Liver (tissue), 9 donors: ENCODE results near the gene HOXC6. TPM values are rescaled to one million over a fixed set of nuclear protein-coding genes. Genes with fewer than 3 reads are reported as not detected.

Source experiments
- DNase-seq: peaks from one replicate; pipeline ENCODE4 v3.0.0-alpha.2; 2017; ENCODE audit warnings: low spot score
- H3K27ac ChIP-seq, 2 donors: one replicate each; pipeline ENCODE4 v1.7.0; 2013; ENCODE audit warnings: inconsistent platforms in 2 of 2, low read length in 2 of 2, control low read depth in 1 of 2, low read depth in 1 of 2, mild to moderate bottlenecking in 1 of 2
- H3K27me3 ChIP-seq, 4 donors: one replicate each; pipeline versions ENCODE4 v1.6.1 to v1.7.0; 2013; ENCODE audit warnings: low read length in 3 of 4, inconsistent platforms in 1 of 4, mild to moderate bottlenecking in 1 of 4, moderate library complexity in 1 of 4; ENCODE audit not compliant: control insufficient read depth in 4 of 4, insufficient read depth in 4 of 4
- H3K36me3 ChIP-seq, 4 donors: one replicate each; pipeline versions ENCODE4 v1.6.1 to v1.7.0; 2013; ENCODE audit warnings: low read length in 3 of 4, mild to moderate bottlenecking in 3 of 4, low read depth in 1 of 4, moderate library complexity in 1 of 4; ENCODE audit not compliant: control insufficient read depth in 4 of 4, insufficient read depth in 3 of 4
- H3K4me1 ChIP-seq, 4 donors: one replicate each; pipeline versions ENCODE4 v1.6.1 to v1.7.0; 2013; ENCODE audit warnings: low read length in 3 of 4, mild to moderate bottlenecking in 3 of 4, moderate library complexity in 1 of 4; ENCODE audit not compliant: control insufficient read depth in 4 of 4, insufficient read depth in 4 of 4
- H3K4me3 ChIP-seq, 3 donors: one replicate each; pipeline versions ENCODE4 v1.6.1 to v1.7.0; 2013; ENCODE audit warnings: low read length in 3 of 3, control low read depth in 1 of 3, low read depth in 1 of 3, mild to moderate bottlenecking in 1 of 3
- H3K9ac ChIP-seq, 2 donors: one replicate each; pipeline ENCODE4 v1.7.0; 2013; ENCODE audit warnings: low read length in 2 of 2, mild to moderate bottlenecking in 2 of 2, moderate library complexity in 2 of 2, control low read depth in 1 of 2, low read depth in 1 of 2
- H3K9me3 ChIP-seq, 4 donors: one replicate each; pipeline versions ENCODE4 v1.6.1 to v1.7.0; 2013; ENCODE audit warnings: low read length in 3 of 4; ENCODE audit not compliant: control insufficient read depth in 4 of 4
- EGR1 ChIP-seq, 2 donors: IDR thresholded peaks; 2 replicates each; pipeline ENCODE4 v1.6.1; 2016 to 2018; ENCODE audit warnings: antibody characterized with exemption in 2 of 2, low read depth in 2 of 2
- FOXA1 ChIP-seq: IDR thresholded peaks from 2 replicates; pipeline ENCODE4 v1.6.1; 2016; ENCODE audit warnings: antibody characterized with exemption
- FOXA2 ChIP-seq: IDR thresholded peaks from 2 replicates; pipeline ENCODE4 v1.6.1; 2016; ENCODE audit warnings: antibody characterized with exemption
- GABPA ChIP-seq, 2 donors: IDR thresholded peaks in 1 of 2; conservative IDR thresholded peaks in 1 of 2; 2 replicates each; pipeline ENCODE4 v1.6.1; 2016; ENCODE audit warnings: antibody characterized with exemption in 2 of 2, mild to moderate bottlenecking in 1 of 2, moderate library complexity in 1 of 2
- HNF4A ChIP-seq, 2 donors: conservative IDR thresholded peaks; 2 replicates each; pipeline ENCODE4 v1.6.1; 2016; ENCODE audit warnings: antibody characterized with exemption in 2 of 2, mild to moderate bottlenecking in 2 of 2
- HNF4G ChIP-seq: IDR thresholded peaks from 2 replicates; pipeline ENCODE4 v1.6.1; 2016; ENCODE audit warnings: antibody characterized with exemption
- JUND ChIP-seq, 2 donors: IDR thresholded peaks; 2 replicates each; pipeline ENCODE4 v1.6.1; 2016; ENCODE audit warnings: antibody characterized with exemption in 2 of 2
- NR2F2 ChIP-seq: IDR thresholded peaks from 2 replicates; pipeline ENCODE4 v1.6.1; 2016; ENCODE audit warnings: antibody characterized with exemption
- RAD21 ChIP-seq, 2 donors: IDR thresholded peaks; 2 replicates each; pipeline ENCODE4 v1.6.1; 2016; ENCODE audit warnings: antibody characterized with exemption in 2 of 2, mild to moderate bottlenecking in 2 of 2
- RXRA ChIP-seq, 2 donors: IDR thresholded peaks; 2 replicates each; pipeline ENCODE4 v1.6.1; 2017 to 2018; ENCODE audit warnings: antibody characterized with exemption in 2 of 2, mild to moderate bottlenecking in 1 of 2
- SP1 ChIP-seq: IDR thresholded peaks from 2 replicates; pipeline ENCODE4 v1.6.1; 2018; ENCODE audit warnings: antibody characterized with exemption, mild to moderate bottlenecking
- TAF1 ChIP-seq: conservative IDR thresholded peaks from 2 replicates; pipeline ENCODE4 v1.6.1; 2016; ENCODE audit warnings: antibody characterized with exemption, mild to moderate bottlenecking
- YY1 ChIP-seq: IDR thresholded peaks from 2 replicates; pipeline ENCODE4 v1.6.1; 2016; ENCODE audit warnings: antibody characterized with exemption, mild to moderate bottlenecking
- WGBS: extraction: QIAGEN DNeasy Blood & Tissue Kit; methylation state at CpG from one replicate; pipeline ENCODE4 v1.1.7; 2013; 5-methylcytosine and 5-hydroxymethylcytosine counted together
- polyA plus RNA-seq, 2 donors: library from polyadenylated mRNA; stranded (reverse) in 1 of 2; unstranded in 1 of 2; fragments of 200-250 nt in 1 of 2; fragments of >200 nt in 1 of 2; fragmentation: Nextera tagmentation in 1 of 2; extraction: Ambion mirVana in 1 of 2; gene quantifications; one replicate each; pipeline versions ENCODE4 v1.2.1 to v1.2.3, GENCODE V29; 2013 to 2015
- total RNA-seq, 2 donors: library from RNA; depleted of rRNA; stranded (reverse); fragments of >200 nt; gene quantifications; one replicate each; pipeline ENCODE4 v1.2.3, GENCODE V29; 2014
- TF ChIP-seq, protein P1 (sequence below): IDR thresholded peaks from 2 replicates; pipeline ENCODE4 v1.6.1; 2016; ENCODE audit warnings: antibody characterized with exemption
- TF ChIP-seq, protein P2 (sequence below): IDR thresholded peaks from 2 replicates; pipeline ENCODE4 v1.6.1; 2016; ENCODE audit warnings: antibody characterized with exemption, mild to moderate bottlenecking
- TF ChIP-seq, protein P3 (sequence below): fragments of 150-350 bp; IDR thresholded peaks from 2 replicates; pipeline ENCODE4 v1.5.1; 2017; ENCODE audit warnings: improper control_type of control experiment, low read depth, low read length; ENCODE audit not compliant: missing input control
- TF ChIP-seq, protein P4 (sequence below): IDR thresholded peaks from 2 replicates; pipeline ENCODE4 v1.6.1; 2016; ENCODE audit warnings: antibody characterized with exemption
- TF ChIP-seq, protein P5 (sequence below): IDR thresholded peaks from 2 replicates; pipeline ENCODE4 v1.6.1; 2016; ENCODE audit warnings: antibody characterized with exemption
- donor health status: healthy.
- donor health status: healthy.
- donor health status: healthy.
- donor health status: healthy.
- donor health status: healthy.

The HOXC6 gene
- total and polyA plus RNA-seq, 4 donors = 0.33 TPM; not detected in 3

DNA sequence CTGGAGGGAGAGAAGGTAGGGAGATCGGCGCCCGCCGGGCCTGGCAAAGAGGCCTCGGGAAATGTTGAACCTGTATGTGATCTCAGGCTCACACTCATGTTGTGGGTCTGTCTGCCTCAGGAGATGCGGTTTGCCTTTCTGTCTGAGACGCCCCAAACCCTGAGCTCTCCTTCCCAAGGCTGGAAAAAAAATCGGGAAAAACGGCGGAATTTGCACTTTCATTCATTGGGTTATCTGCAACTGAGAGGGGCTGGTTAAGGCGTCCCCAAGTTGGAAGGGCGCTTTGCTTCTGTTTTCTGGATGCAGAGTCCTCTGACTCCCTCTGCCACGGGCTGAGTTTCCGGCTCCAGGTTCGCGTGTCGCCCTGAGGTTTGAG is 33.2 kb upstream of the HOXC6 start:
- Histone ChIP-seq H3K27me3 (peaks cover 12 to 56% (median 25%) of the 10 kb centered on the region in 4 donors), H3K27ac (no peak overlapping the region), H3K9me3 (no peaks in the 10 kb centered on the region), H3K9ac (no peak overlapping the region), H3K36me3 (no peaks in the 10 kb centered on the region), H3K4me1 (peaks cover 12 to 24% (median 17%) of the 10 kb centered on the region in 4 donors), H3K4me3 (peak overlapping the region in 1 of 3 donors; percentile 61)
- TF ChIP-seq, protein P1, sequence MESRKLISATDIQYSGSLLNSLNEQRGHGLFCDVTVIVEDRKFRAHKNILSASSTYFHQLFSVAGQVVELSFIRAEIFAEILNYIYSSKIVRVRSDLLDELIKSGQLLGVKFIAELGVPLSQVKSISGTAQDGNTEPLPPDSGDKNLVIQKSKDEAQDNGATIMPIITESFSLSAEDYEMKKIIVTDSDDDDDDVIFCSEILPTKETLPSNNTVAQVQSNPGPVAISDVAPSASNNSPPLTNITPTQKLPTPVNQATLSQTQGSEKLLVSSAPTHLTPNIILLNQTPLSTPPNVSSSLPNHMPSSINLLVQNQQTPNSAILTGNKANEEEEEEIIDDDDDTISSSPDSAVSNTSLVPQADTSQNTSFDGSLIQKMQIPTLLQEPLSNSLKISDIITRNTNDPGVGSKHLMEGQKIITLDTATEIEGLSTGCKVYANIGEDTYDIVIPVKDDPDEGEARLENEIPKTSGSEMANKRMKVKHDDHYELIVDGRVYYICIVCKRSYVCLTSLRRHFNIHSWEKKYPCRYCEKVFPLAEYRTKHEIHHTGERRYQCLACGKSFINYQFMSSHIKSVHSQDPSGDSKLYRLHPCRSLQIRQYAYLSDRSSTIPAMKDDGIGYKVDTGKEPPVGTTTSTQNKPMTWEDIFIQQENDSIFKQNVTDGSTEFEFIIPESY = no peak
- no peak for TF ChIP-seq SP1
- TF ChIP-seq, protein P2, sequence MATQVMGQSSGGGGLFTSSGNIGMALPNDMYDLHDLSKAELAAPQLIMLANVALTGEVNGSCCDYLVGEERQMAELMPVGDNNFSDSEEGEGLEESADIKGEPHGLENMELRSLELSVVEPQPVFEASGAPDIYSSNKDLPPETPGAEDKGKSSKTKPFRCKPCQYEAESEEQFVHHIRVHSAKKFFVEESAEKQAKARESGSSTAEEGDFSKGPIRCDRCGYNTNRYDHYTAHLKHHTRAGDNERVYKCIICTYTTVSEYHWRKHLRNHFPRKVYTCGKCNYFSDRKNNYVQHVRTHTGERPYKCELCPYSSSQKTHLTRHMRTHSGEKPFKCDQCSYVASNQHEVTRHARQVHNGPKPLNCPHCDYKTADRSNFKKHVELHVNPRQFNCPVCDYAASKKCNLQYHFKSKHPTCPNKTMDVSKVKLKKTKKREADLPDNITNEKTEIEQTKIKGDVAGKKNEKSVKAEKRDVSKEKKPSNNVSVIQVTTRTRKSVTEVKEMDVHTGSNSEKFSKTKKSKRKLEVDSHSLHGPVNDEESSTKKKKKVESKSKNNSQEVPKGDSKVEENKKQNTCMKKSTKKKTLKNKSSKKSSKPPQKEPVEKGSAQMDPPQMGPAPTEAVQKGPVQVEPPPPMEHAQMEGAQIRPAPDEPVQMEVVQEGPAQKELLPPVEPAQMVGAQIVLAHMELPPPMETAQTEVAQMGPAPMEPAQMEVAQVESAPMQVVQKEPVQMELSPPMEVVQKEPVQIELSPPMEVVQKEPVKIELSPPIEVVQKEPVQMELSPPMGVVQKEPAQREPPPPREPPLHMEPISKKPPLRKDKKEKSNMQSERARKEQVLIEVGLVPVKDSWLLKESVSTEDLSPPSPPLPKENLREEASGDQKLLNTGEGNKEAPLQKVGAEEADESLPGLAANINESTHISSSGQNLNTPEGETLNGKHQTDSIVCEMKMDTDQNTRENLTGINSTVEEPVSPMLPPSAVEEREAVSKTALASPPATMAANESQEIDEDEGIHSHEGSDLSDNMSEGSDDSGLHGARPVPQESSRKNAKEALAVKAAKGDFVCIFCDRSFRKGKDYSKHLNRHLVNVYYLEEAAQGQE = no peak
- TF ChIP-seq, protein P3, sequence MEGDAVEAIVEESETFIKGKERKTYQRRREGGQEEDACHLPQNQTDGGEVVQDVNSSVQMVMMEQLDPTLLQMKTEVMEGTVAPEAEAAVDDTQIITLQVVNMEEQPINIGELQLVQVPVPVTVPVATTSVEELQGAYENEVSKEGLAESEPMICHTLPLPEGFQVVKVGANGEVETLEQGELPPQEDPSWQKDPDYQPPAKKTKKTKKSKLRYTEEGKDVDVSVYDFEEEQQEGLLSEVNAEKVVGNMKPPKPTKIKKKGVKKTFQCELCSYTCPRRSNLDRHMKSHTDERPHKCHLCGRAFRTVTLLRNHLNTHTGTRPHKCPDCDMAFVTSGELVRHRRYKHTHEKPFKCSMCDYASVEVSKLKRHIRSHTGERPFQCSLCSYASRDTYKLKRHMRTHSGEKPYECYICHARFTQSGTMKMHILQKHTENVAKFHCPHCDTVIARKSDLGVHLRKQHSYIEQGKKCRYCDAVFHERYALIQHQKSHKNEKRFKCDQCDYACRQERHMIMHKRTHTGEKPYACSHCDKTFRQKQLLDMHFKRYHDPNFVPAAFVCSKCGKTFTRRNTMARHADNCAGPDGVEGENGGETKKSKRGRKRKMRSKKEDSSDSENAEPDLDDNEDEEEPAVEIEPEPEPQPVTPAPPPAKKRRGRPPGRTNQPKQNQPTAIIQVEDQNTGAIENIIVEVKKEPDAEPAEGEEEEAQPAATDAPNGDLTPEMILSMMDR = no peak
- TF ChIP-seq HNF4G = no peak
- TF ChIP-seq, protein P4, sequence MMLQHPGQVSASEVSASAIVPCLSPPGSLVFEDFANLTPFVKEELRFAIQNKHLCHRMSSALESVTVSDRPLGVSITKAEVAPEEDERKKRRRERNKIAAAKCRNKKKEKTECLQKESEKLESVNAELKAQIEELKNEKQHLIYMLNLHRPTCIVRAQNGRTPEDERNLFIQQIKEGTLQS = no peak
- no peak for TF ChIP-seq HNF4A (conservative IDR thresholded peaks at IDR 0.05)
- TF ChIP-seq YY1 = no peak
- TF ChIP-seq FOXA2 = no peak
- TF ChIP-seq, protein P5, sequence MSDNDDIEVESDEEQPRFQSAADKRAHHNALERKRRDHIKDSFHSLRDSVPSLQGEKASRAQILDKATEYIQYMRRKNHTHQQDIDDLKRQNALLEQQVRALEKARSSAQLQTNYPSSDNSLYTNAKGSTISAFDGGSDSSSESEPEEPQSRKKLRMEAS = no peak
- TF ChIP-seq NR2F2 = no peak
- TF ChIP-seq GABPA (IDR thresholded peaks at IDR 0.05 in 1 of 2, conservative IDR thresholded peaks at IDR 0.05 in 1 of 2) = no peak
- no peak for TF ChIP-seq FOXA1
- no peak for TF ChIP-seq TAF1
- no peak for TF ChIP-seq JUND (IDR thresholded peaks at IDR 0.05)
- TF ChIP-seq RXRA (IDR thresholded peaks at IDR 0.05) = no peak
- TF ChIP-seq EGR1 (IDR thresholded peaks at IDR 0.05; ENCODE audit: low read depth in 2 of 2) = no peak
- TF ChIP-seq RAD21 (IDR thresholded peaks at IDR 0.05) = no peak
- DNase-seq = no peak
- WGBS = 7% methylated on average over 17 of the region's 17 CpGs
